Neural crest cell (in vitro differentiated cells): ENCODE results near the gene TDRD15. TPM values are rescaled to one million over a fixed set of nuclear protein-coding genes. Genes with fewer than 3 reads are reported as not detected.
"Not testable (repeated sequence)": the region's sequence is repeated elsewhere in the genome, so short reads cannot be mapped to it uniquely, and the experiment has no call there.

Source experiments
- DNase-seq: peaks from one replicate; pipeline ENCODE4 v3.0.0; 2021; ENCODE audit warnings: low read depth, mixed read lengths, low spot score
- H3K27ac Mint-ChIP-seq: one replicate; pipeline ENCODE4 v1.8.0; 2021; ENCODE audit warnings: mild to moderate bottlenecking, mixed read lengths; ENCODE audit not compliant: unreplicated experiment
- H3K27me3 Mint-ChIP-seq: 2 replicates; pipeline ENCODE4 v1.8.0; 2021; ENCODE audit warnings: low read depth, mild to moderate bottlenecking, mixed read lengths
- H3K36me3 Mint-ChIP-seq: 2 replicates; pipeline ENCODE4 v1.8.0; 2021; ENCODE audit warnings: low read depth, mild to moderate bottlenecking, mixed read lengths
- H3K4me1 Mint-ChIP-seq: 2 replicates; pipeline ENCODE4 v1.8.0; 2021; ENCODE audit warnings: mixed read lengths
- H3K4me3 Mint-ChIP-seq: one replicate; pipeline ENCODE4 v1.8.0; 2021; ENCODE audit warnings: mild to moderate bottlenecking, mixed read lengths
- H3K9me3 Mint-ChIP-seq: 2 replicates; pipeline ENCODE4 v1.8.0; 2021; ENCODE audit warnings: mixed read lengths
- total RNA-seq: library from RNA; stranded (reverse); gene quantifications from 2 replicates; pipeline ENCODE4 v1.2.1, GENCODE V29; 2021
- TF ChIP-seq, protein P1 (sequence below): fragments of 200-600 bp; sonication (generic); conservative IDR thresholded peaks from 2 replicates; pipeline ENCODE4 v1.5.0; 2021; ENCODE audit warnings: antibody characterized with exemption, mild to moderate bottlenecking

Gene TDRD15
- total RNA-seq, 1 donor from 2014 or later, result not detected

DNA sequence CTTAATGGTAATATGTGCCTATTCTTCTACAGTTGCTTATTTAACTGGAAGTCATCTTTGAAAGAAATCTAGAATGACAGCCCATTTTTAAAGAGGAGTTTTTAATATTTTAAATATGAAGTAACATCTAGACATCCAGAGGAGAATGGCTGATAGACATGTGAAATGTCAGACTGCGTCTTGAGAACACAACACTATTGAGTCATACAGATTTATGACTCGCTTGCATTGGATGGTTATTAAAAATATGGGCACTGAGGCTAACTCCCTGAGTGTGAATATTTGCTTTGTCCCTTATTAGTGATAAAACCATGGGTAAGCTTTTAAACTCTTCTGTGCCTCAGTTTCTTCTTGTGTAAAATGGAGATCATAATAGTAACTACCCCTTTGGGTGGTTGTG is 22.9 kb downstream of the TDRD15 start:
- Mint-ChIP-seq H3K9me3 (no peaks in the 10 kb centered on the region), H3K36me3 (no peaks in the 10 kb centered on the region), H3K4me3 (no peak overlapping the region), H3K27me3 (peaks cover 49% of the 10 kb centered on the region), H3K4me1 (no peaks in the 10 kb centered on the region), H3K27ac (no peak overlapping the region)
- TF ChIP-seq, protein P1, sequence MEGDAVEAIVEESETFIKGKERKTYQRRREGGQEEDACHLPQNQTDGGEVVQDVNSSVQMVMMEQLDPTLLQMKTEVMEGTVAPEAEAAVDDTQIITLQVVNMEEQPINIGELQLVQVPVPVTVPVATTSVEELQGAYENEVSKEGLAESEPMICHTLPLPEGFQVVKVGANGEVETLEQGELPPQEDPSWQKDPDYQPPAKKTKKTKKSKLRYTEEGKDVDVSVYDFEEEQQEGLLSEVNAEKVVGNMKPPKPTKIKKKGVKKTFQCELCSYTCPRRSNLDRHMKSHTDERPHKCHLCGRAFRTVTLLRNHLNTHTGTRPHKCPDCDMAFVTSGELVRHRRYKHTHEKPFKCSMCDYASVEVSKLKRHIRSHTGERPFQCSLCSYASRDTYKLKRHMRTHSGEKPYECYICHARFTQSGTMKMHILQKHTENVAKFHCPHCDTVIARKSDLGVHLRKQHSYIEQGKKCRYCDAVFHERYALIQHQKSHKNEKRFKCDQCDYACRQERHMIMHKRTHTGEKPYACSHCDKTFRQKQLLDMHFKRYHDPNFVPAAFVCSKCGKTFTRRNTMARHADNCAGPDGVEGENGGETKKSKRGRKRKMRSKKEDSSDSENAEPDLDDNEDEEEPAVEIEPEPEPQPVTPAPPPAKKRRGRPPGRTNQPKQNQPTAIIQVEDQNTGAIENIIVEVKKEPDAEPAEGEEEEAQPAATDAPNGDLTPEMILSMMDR, result no peak
- no peak for DNase-seq

DNA sequence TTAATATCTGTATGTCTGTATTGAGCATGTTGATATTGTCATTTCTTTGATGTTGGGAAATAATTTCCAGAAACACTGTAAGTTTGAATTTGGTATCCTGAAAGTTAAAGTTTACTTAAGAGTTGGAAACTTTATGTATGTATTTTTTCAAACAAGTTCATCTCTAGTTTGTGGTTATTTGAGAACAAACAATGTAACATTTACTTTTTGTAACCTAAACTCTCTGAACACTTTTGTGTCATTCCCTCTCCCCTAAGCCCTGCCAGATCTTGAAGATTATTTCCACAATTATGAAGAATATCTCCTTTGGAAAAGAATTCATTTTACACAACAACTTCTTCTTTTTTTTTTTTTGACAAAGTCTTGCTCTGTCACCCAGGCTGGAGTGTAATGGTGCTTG is 24.9 kb downstream of the TDRD15 start:
- Mint-ChIP-seq H3K36me3 (no peaks in the 10 kb centered on the region), H3K9me3 (peaks cover 9% of the 10 kb centered on the region), H3K27ac (no peak overlapping the region), H3K4me3 (no peak overlapping the region), H3K4me1 (no peaks in the 10 kb centered on the region), H3K27me3 (peaks cover 37% of the 10 kb centered on the region)
- no peak for DNase-seq
- TF ChIP-seq, protein P1, result no peak

DNA sequence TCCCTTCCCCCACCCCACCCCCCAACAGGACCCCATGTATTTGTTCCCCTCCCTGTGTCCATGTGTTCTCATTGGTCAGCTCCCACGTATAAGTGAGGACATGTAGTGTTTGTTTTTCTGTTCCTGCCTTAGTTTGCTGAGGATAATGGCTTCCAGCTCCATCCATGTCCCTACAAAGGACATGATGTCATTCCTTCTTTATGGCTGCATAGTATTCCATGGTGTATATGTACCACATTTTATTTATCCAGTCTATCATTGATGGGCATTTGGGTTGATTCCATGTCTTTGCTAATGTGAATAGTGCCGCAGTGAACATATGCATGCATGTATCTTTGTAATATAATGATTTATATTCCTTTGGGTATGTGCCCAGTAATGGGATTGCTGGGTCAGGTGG is 27.5 kb downstream of the TDRD15 start:
- DNase-seq, H3K27ac Mint-ChIP-seq, H3K4me1 Mint-ChIP-seq, H3K36me3 Mint-ChIP-seq, H3K4me3 Mint-ChIP-seq, H3K9me3 Mint-ChIP-seq: not testable (repeated sequence)
- peaks cover 29% of the 10 kb centered on the region for H3K27me3 Mint-ChIP-seq

DNA sequence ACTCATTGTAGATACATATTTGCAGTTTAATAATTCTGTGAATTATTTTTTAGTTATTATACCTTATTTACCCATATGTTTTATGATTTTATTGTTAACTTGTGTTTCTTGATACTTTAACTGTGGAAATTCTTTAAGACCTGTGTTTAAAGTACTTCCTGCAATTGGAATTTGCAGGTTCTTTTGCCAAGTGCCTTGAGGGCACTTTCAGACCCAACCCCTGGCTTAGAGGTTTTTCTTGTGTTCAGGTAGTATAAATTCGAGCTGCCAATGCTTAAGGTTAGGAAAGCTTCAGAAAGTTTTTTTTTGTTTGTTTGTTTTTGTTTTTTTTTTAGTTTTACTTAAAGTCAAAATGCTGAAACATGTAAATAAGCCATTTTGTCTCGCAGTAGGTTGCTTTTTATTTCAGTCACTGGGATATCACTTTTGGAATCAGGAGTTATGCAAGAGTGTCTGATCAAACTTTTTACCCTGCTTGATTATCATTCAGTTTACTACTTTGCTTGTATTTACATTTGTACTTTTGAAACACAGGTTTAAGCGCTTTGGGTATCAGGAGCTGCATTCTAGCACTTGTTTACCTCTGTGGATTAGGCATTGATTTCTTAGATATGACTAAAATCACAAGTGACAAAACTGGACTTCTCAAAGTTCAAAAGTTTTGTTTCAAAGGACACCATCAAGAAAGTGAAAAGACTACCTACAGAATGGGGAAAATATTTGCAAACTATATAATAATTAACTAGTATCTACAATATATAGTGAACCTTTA is 31.8 kb downstream of the TDRD15 start:
- H3K9me3 Mint-ChIP-seq, result peaks cover 9% of the 10 kb centered on the region
- H3K4me3 Mint-ChIP-seq, result no peak overlapping the region
- no peaks in the 10 kb centered on the region for H3K4me1 Mint-ChIP-seq
- TF ChIP-seq, protein P1, result no peak
- no peak overlapping the region for H3K27ac Mint-ChIP-seq
- no peak for DNase-seq
- H3K27me3 Mint-ChIP-seq, result peaks cover 21% of the 10 kb centered on the region
- no peaks in the 10 kb centered on the region for H3K36me3 Mint-ChIP-seq

DNA sequence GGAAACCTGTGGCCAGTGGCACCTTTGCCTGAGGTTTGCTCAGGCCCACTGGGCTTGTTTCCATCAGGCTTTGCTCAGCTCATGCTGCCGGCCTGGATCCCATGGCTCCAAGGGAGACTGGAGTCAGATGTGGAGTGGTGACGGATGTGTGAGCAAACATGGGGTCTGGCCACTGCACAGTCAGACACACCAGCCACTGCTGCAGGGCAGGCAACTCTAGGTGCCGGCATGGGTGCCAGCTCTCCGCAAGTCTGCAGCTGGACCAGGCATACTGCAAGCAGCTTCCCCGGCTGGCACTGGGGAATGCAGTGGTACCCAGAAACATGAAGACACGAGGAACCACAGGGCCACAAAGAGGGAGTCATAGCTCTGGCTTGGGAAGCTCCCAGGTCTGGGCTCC is 37.4 kb downstream of the TDRD15 start:
- TF ChIP-seq, protein P1, result no peak
- Mint-ChIP-seq H3K27ac (no peak overlapping the region), H3K27me3 (peaks cover 9% of the 10 kb centered on the region), H3K4me3 (no peak overlapping the region), H3K4me1 (no peaks in the 10 kb centered on the region), H3K36me3 (no peaks in the 10 kb centered on the region), H3K9me3 (no peaks in the 10 kb centered on the region)
- DNase-seq, result no peak

DNA sequence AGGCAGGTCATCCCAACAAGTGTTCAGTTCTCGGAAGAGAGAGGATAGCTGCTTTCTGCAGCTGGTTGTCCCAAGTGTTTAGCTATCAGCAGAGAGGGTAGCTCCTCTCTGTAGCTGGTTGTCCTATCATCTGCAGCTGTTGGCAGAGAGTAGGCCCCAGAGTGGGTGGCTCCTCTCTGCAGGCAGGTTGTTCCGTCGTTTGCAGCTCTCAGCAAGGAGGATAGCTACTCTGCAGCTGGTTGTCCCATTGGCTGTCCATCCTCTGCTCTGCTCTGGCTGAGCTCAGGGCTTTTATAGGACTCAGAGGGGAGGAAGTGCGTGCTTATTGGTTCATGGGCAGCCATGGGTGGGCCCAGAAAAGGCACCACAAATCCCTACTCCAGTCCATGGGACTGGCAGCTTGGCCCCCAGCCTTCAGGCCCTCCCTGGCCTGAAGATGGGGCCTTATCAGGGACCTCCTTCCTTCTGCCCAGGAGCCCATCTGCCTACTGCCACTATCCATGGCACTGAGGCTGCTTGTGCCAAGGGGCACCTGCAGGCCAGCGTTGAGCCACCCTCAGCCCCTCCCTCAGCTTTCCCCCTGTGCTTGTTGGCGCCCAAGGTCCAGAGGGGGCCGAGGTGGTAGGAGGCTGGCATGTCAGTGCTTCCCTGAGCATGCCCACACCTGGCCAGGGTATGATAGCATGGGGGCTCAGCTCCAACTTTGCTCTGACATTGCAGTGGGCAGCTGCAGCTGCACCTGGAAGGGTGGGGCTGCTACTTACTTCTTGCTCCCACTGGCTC is 38.3 kb downstream of the TDRD15 start:
- no peaks in the 10 kb centered on the region for H3K4me1 Mint-ChIP-seq
- peak overlapping the region; percentile 91 for H3K27ac Mint-ChIP-seq
- no peak for DNase-seq
- no peak overlapping the region for H3K4me3 Mint-ChIP-seq
- H3K27me3 Mint-ChIP-seq, result peaks cover 7% of the 10 kb centered on the region
- TF ChIP-seq, protein P1, result no peak
- no peaks in the 10 kb centered on the region for H3K36me3 Mint-ChIP-seq
- H3K9me3 Mint-ChIP-seq, result no peaks in the 10 kb centered on the region
